OCI-LY3 (cell line): ENCODE measurements around the gene MYB.

Source experiments
- EZH2phosphoT487 ChIP-seq: fragments of 200-600 bp; shearing (Covaris generic); IDR thresholded peaks from 2 replicates; pipeline ENCODE4 v1.6.1; 2018; ENCODE audit warnings: antibody characterized with exemption, mixed run types, low read depth
- TF ChIP-seq, protein P1 (sequence below): fragments of 200-600, 300-600 bp; sonication (generic); IDR thresholded peaks from 2 replicates; pipeline ENCODE4 v1.5.1; 2014; ENCODE audit warnings: antibody characterized with exemption, low read length, low read depth

DNA sequence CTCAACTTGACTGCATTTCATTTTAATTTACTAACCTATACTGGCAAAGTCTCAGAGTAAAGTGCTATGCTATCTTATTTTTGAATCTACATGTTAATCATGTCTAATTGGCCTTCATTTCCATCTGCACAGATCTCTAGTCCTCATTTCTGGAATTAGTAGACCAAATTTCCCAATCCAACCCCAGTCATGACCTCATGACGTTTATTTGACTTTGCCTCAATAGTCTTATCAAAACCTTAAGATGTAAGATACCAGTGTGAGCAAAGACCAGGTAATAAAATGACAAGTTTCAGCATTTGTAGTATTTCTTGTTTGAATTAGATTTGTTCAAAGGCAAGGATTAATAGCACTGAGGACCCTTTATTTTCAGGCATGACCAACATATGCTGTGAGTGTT is 43.3 kb upstream of the MYB start:
- TF ChIP-seq EZH2phosphoT487, result no peak
- TF ChIP-seq, protein P1, sequence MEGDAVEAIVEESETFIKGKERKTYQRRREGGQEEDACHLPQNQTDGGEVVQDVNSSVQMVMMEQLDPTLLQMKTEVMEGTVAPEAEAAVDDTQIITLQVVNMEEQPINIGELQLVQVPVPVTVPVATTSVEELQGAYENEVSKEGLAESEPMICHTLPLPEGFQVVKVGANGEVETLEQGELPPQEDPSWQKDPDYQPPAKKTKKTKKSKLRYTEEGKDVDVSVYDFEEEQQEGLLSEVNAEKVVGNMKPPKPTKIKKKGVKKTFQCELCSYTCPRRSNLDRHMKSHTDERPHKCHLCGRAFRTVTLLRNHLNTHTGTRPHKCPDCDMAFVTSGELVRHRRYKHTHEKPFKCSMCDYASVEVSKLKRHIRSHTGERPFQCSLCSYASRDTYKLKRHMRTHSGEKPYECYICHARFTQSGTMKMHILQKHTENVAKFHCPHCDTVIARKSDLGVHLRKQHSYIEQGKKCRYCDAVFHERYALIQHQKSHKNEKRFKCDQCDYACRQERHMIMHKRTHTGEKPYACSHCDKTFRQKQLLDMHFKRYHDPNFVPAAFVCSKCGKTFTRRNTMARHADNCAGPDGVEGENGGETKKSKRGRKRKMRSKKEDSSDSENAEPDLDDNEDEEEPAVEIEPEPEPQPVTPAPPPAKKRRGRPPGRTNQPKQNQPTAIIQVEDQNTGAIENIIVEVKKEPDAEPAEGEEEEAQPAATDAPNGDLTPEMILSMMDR, result no peak
